HepG2 (cell line): ENCODE results near the gene FLAD1. TPM values are rescaled to one million over a fixed set of nuclear protein-coding genes. Genes with fewer than 3 reads are reported as not detected.

Experiments
- ATAC-seq: fragments of 200-7000 bp; cut with Tn5 transposase; 3 replicates; pipeline ENCODE4 v1.9.1; 2020; ENCODE audit warnings: mild to moderate bottlenecking, moderate library complexity
- BruUV-seq: library from RNA; stranded (reverse); fragments of 400-500 nt; replicated peaks from 2 replicates; lab custom pipeline; 2021; lab: Mats Ljungman, UMichigan
- CTCF ChIA-PET: fragments of 300-600 bp; formaldehyde crosslinking; extraction: SDS; loops from one replicate; lab custom pipeline; 2021; ENCODE audit warnings: low total read pairs, inconsistent platforms, low intra/inter-chr PET ratio; lab: Yijun Ruan, JAX
- POLR2A ChIA-PET: fragments of 350-600 bp; sonication (Branson Sonifier 250); formaldehyde crosslinking; loops from one replicate; lab custom pipeline; 2020; ENCODE audit warnings: antibody characterized with exemption, inconsistent platforms; lab: Yijun Ruan, JAX
- DNase-seq: peaks from one replicate; pipeline ENCODE4 v3.0.0-alpha.2; 2015; ENCODE audit warnings: low spot score
- FAIRE-seq: peaks from 3 replicates; lab custom pipeline; 2011; peaks lifted over from hg19 to GRCh38; lab: Jason Lieb, UNC
- H2AFZ ChIP-seq: one replicate; pipeline ENCODE4 v1.6.1; 2011; ENCODE audit warnings: low read length, inconsistent platforms
- H3K27ac ChIP-seq: fragments of 300-600 bp; 3 replicates; pipeline ENCODE4 v1.8.0; 2011; ENCODE audit warnings: mixed run types, mild to moderate bottlenecking, mixed read lengths, low read length, inconsistent platforms; ENCODE audit not compliant: insufficient read depth; ENCODE audit errors: extremely low read length
- H3K27me3 ChIP-seq, 2 experiments: fragments of 200-600 bp in 1 of 2; 2 replicates in 1 of 2; 3 replicates in 1 of 2; pipeline versions ENCODE4 v1.6.0 to v1.8.0; 2011; ENCODE audit warnings: low read length in 2 of 2, mild to moderate bottlenecking in 2 of 2, moderate library complexity in 2 of 2, inconsistent platforms in 1 of 2; ENCODE audit not compliant: insufficient read depth in 2 of 2, control insufficient read depth in 1 of 2
- H3K36me3 ChIP-seq, 2 experiments: fragments of 200-600 bp in 1 of 2; replicated peaks in 1 of 2; 2 replicates in 1 of 2; 3 replicates in 1 of 2; pipeline versions ENCODE4 v1.5.1 to v1.8.0; 2011; ENCODE audit warnings: low read length in 2 of 2, inconsistent platforms in 1 of 2; ENCODE audit not compliant: insufficient read depth in 2 of 2, control insufficient read depth in 1 of 2
- H3K4me1 ChIP-seq: 2 replicates; pipeline ENCODE4 v1.5.1; 2012; ENCODE audit warnings: low read length, inconsistent platforms; ENCODE audit not compliant: insufficient read depth
- H3K4me2 ChIP-seq: 2 replicates; pipeline ENCODE4 v1.6.0; 2011; ENCODE audit warnings: low read depth, low read length, inconsistent platforms
- H3K4me3 ChIP-seq, 3 experiments: fragments of 200-600 bp in 1 of 3; sonication (generic), shearing (Covaris generic) in 1 of 3; replicated peaks in 1 of 3; 2 replicates each; pipeline ENCODE4 v1.5.1; 2011 to 2016; ENCODE audit warnings: low read length in 3 of 3, inconsistent platforms in 2 of 3, low read depth in 2 of 3, mild to moderate bottlenecking in 2 of 3, control low read depth in 1 of 3, mixed read lengths in 1 of 3; ENCODE audit not compliant: insufficient read depth in 1 of 3
- H3K79me2 ChIP-seq: one replicate; pipeline ENCODE4 v1.6.1; 2011; ENCODE audit warnings: low read length, inconsistent platforms; ENCODE audit not compliant: insufficient read depth
- H3K9ac ChIP-seq: 2 replicates; pipeline ENCODE4 v1.6.0; 2011; ENCODE audit warnings: mild to moderate bottlenecking, low read depth, low read length, inconsistent platforms; ENCODE audit not compliant: insufficient read depth
- H3K9me3 ChIP-seq: 2 replicates; pipeline ENCODE4 v1.5.1; 2012; ENCODE audit warnings: mild to moderate bottlenecking, low read length
- H4K20me1 ChIP-seq: 2 replicates; pipeline ENCODE4 v1.6.0; 2011; ENCODE audit warnings: inconsistent platforms, mild to moderate bottlenecking, low read length, moderate library complexity; ENCODE audit not compliant: insufficient read depth
- MAF1 ChIP-seq: sonication (generic); formaldehyde crosslinking; IDR thresholded peaks from 2 replicates; pipeline ENCODE4 v1.5.0; 2020; ENCODE audit warnings: missing genetic modification reagents, borderline replicate concordance
- MTF1 ChIP-seq: sonication (generic); formaldehyde crosslinking; IDR thresholded peaks from 2 replicates; pipeline ENCODE4 v1.5.0; 2020; ENCODE audit warnings: missing genetic modification reagents
- NRL ChIP-seq: sonication (generic); formaldehyde crosslinking; IDR thresholded peaks from 2 replicates; pipeline ENCODE4 v1.5.0; 2020; ENCODE audit warnings: missing genetic modification reagents, mild to moderate bottlenecking, moderate library complexity, borderline replicate concordance
- RXRB ChIP-seq: IDR thresholded peaks from 2 replicates; pipeline ENCODE4 v1.6.1; 2016; ENCODE audit warnings: borderline replicate concordance, missing genetic modification reagents, missing compliant biosample characterization
- SCMH1 ChIP-seq: sonication (generic); formaldehyde crosslinking; IDR thresholded peaks from 2 replicates; pipeline ENCODE4 v1.9.0; 2021; ENCODE audit warnings: missing genetic modification reagents, mild to moderate bottlenecking, borderline replicate concordance
- SETDB1 ChIP-seq: sonication (generic); formaldehyde crosslinking; IDR thresholded peaks from 2 replicates; pipeline ENCODE4 v1.5.1; 2020; ENCODE audit warnings: missing genetic modification reagents, mild to moderate bottlenecking, borderline replicate concordance
- SMC3 ChIP-seq: IDR thresholded peaks from 2 replicates; pipeline ENCODE4 v1.6.1; 2011; ENCODE audit warnings: low read length, improper control_type of control experiment
- SMYD3 ChIP-seq: sonication (generic); formaldehyde crosslinking; IDR thresholded peaks from 2 replicates; pipeline ENCODE4 v1.8.1; 2023; ENCODE audit warnings: mild to moderate bottlenecking, missing genetic modification reagents
- STAG1 ChIP-seq: sonication (generic); formaldehyde crosslinking; IDR thresholded peaks from 2 replicates; pipeline ENCODE4 v1.4.0; 2020; ENCODE audit warnings: missing genetic modification reagents
- ZEB1 ChIP-seq: IDR thresholded peaks from 2 replicates; pipeline ENCODE4 v1.6.1; 2012; ENCODE audit warnings: mild to moderate bottlenecking, low read depth, inconsistent platforms; ENCODE audit not compliant: insufficient replicate concordance
- ZNF263 ChIP-seq: sonication (generic); formaldehyde crosslinking; IDR thresholded peaks from 2 replicates; pipeline ENCODE4 v1.4.0; 2020; ENCODE audit warnings: missing genetic modification reagents
- ZNF615 ChIP-seq: sonication (generic); formaldehyde crosslinking; IDR thresholded peaks from 2 replicates; pipeline ENCODE4 v1.5.0; 2020; ENCODE audit warnings: mild to moderate bottlenecking, missing genetic modification reagents, borderline replicate concordance
- ZNF660 ChIP-seq: sonication (generic); formaldehyde crosslinking; IDR thresholded peaks from 2 replicates; pipeline ENCODE4 v1.5.1; 2020; ENCODE audit warnings: mild to moderate bottlenecking, low read depth, missing genetic modification reagents, borderline replicate concordance
- ZNF747 ChIP-seq: sonication (generic); formaldehyde crosslinking; IDR thresholded peaks from 2 replicates; pipeline ENCODE4 v1.8.1; 2023; ENCODE audit warnings: missing genetic modification reagents, mild to moderate bottlenecking, borderline replicate concordance
- ZSCAN9 ChIP-seq: IDR thresholded peaks from 2 replicates; pipeline ENCODE4 v1.6.1; 2016; ENCODE audit warnings: borderline replicate concordance
- WGBS: methylation state at CpG from one replicate; pipeline ENCODE4 v1.1.6; 2017; ENCODE audit warnings: low lambda C conversion rate; 5-methylcytosine and 5-hydroxymethylcytosine counted together
- in situ Hi-C: cut with HindIII; loops from 2 replicates; pipeline ENCODE4 v1.10.0; 2017; ENCODE audit warnings: low pct_unique_long_range_greater_than_20kb; ENCODE audit not compliant: extremely low pct_ligation_motif_present
- intact Hi-C: fragments of 100-400 bp; cut with micrococcal nuclease; formaldehyde crosslinking; loops from one replicate; pipeline ENCODE4 v1.10.0; 2022; ENCODE audit not compliant: unreplicated experiment
- polyA plus RNA-seq, 8 experiments: library from polyadenylated mRNA; depleted of rRNA in 3 of 8; stranded (reverse) in 7 of 8; unstranded in 1 of 8; fragments of >200 nt; fragmentation: Illumina TruSeq in 4 of 8; extraction: Trizol in 4 of 8; gene quantifications; 2 replicates each; pipeline versions ENCODE4 v1.2.1 to v1.2.3, GENCODE V29; 2011 to 2016; ENCODE audit warnings: low read depth in 4 of 8, missing spikeins in 1 of 8, mixed read lengths in 1 of 8; ENCODE audit not compliant: insufficient read depth in 1 of 8
- total RNA-seq, 5 experiments: library from RNA; depleted of rRNA; stranded (reverse); fragments of >200 nt; fragmentation: Illumina TruSeq; extraction: Trizol; gene quantifications; 2 replicates each; pipeline ENCODE4 v1.2.3, GENCODE V29; 2016; ENCODE audit warnings: low read depth in 1 of 5
- TF ChIP-seq, protein P1 (sequence below): sonication (generic); formaldehyde crosslinking; IDR thresholded peaks from 2 replicates; pipeline ENCODE4 v1.5.0; 2020; ENCODE audit warnings: mild to moderate bottlenecking, missing genetic modification reagents, moderate library complexity

FLAD1 gene
- total and polyA plus RNA-seq, 2 of the 13 experiments (the other 11 are each of a cell fraction or from before 2014, with no cell fraction given): 25.9 to 32.8 TPM

DNA sequence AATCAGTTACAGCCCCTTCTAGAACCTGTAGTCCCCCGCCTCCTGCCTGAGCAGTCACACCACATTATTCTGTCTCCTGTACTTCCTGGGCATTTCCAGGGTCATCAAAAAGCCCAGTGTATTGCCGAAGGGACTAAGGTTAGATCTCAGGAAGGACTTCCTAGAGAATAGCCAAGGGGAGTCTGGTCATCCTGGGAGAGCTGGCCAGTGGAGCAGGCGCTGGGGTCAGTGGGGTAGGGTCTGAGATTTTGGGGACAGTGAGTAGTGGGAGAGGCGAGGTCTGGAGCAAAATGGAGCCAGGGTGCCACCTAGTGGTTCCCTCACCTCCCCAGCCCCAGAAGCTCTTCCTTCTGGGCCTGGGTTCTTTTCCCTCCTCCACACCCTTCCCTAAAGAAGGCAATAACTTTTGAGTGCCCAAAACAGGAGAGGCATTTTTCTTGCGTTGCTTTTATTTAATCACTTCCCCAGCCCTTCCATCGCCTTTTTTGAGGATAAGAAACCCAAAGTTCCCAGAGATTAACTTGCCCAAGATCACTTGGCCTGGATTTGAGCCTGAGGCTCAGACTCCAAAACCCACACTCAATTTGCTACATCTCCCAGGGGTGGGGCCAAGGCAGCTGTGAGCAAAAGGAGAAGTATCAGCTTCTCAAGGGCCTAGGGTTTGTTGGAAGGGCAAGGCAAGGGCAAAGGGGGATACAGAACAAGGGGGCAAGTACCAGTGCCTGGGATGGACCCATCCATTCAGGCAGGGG lies 39.3 kb upstream of the FLAD1 start:
- in situ Hi-C loops: no loop called here
- H3K36me3 ChIP-seq: peaks cover 0 to 2% of the 10 kb centered on the region in 2 experiments; a peak in 2 of 5 replicates
- H3K27ac ChIP-seq: peak overlapping the region; percentile 88
- BruUV-seq: no TSS peak
- H3K79me2 ChIP-seq: no peaks in the 10 kb centered on the region
- peak overlapping the region in 1 of 3 experiments; percentile 27; a peak in 2 of 6 replicates for H3K4me3 ChIP-seq
- FAIRE-seq (peak; percentile 51), ATAC-seq (peak; percentile 14; the same call in 1 of the 3 replicates), DNase-seq (no peak)
- intact Hi-C loops: loop anchor here (1.0 kb wide), 1 partner anchor 38 kb away; no protein-coding TSS in a partner anchor
- ChIA-PET POLR2A (interaction anchor here (1.0 to 3.0 kb wide), 12 partner anchors 7 to 120 kb away, joined by 3 to 22 read pairs (median 5); partner anchors contain the start of genes EFNA4, PMVK and PYGO2), CTCF (interaction anchor here (1.7 kb wide), 1 partner anchor 73 kb away, joined by 5 read pairs; no protein-coding TSS in a partner anchor)
- H3K4me2 ChIP-seq: peak overlapping the region; percentile 56
- H3K9me3 ChIP-seq: no peaks in the 10 kb centered on the region
- H2AFZ ChIP-seq: no peak overlapping the region
- WGBS: 19% methylated on average over 5 of the region's 6 CpGs
- no peaks in the 10 kb centered on the region for H4K20me1 ChIP-seq
- H3K27me3 ChIP-seq: no peaks in the 10 kb centered on the region
- H3K4me1 ChIP-seq: peaks cover 71% of the 10 kb centered on the region
- H3K9ac ChIP-seq: peak overlapping the region; percentile 60
- TF ChIP-seq RXRB (peak; percentile 29; the same call in 1 of the 2 replicates), SMYD3 (CRISPR knock-in tag) (no peak), SETDB1 (no peak), ZNF660 (CRISPR knock-in tag) (no peak), ZSCAN9 (CRISPR knock-in tag) (no peak), NRL (no peak), ZNF747 (CRISPR knock-in tag) (no peak), SMC3 (peak; percentile 71), MTF1 (CRISPR knock-in tag) (no peak), ZEB1 (peak; percentile 36), SCMH1 (CRISPR knock-in tag) (no peak), STAG1 (peak; percentile 74), MAF1 (CRISPR knock-in tag) (no peak), ZNF263 (CRISPR knock-in tag) (0 out of 2 replicates have a peak, but pooled peaks have one; percentile 16), ZNF615 (CRISPR knock-in tag) (no peak)
- TF ChIP-seq, protein P1, sequence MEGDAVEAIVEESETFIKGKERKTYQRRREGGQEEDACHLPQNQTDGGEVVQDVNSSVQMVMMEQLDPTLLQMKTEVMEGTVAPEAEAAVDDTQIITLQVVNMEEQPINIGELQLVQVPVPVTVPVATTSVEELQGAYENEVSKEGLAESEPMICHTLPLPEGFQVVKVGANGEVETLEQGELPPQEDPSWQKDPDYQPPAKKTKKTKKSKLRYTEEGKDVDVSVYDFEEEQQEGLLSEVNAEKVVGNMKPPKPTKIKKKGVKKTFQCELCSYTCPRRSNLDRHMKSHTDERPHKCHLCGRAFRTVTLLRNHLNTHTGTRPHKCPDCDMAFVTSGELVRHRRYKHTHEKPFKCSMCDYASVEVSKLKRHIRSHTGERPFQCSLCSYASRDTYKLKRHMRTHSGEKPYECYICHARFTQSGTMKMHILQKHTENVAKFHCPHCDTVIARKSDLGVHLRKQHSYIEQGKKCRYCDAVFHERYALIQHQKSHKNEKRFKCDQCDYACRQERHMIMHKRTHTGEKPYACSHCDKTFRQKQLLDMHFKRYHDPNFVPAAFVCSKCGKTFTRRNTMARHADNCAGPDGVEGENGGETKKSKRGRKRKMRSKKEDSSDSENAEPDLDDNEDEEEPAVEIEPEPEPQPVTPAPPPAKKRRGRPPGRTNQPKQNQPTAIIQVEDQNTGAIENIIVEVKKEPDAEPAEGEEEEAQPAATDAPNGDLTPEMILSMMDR (CRISPR knock-in tag): peak; percentile 85
